Esophagus muscularis mucosa (tissue), 4 donors: ENCODE data around the gene NUTF2. TPM values are rescaled to one million over a fixed set of nuclear protein-coding genes. Genes with fewer than 3 reads are reported as not detected.
"Not testable (repeated sequence)": the region's sequence is repeated elsewhere in the genome, so short reads cannot be mapped to it uniquely, and the experiment has no call there.

Experiments used
- DNase-seq: peaks from one replicate; pipeline ENCODE4 v3.0.0-alpha.2; 2017; ENCODE audit errors: extremely low spot score
- H3K27ac ChIP-seq, 4 donors: fragments of 200-600 bp; sonication (generic); replicated peaks in 1 of 4; 1 replicate in 3 of 4; 2 replicates in 1 of 4; pipeline ENCODE4 v1.5.1; 2016 to 2019; ENCODE audit warnings: mild to moderate bottlenecking in 1 of 4
- H3K27me3 ChIP-seq, 4 donors: fragments of 200-600 bp; sonication (generic); one replicate each; pipeline versions ENCODE4 v1.5.1 to v1.6.0; 2016 to 2019
- H3K36me3 ChIP-seq, 4 donors: fragments of 200-600 bp; sonication (generic); one replicate each; pipeline ENCODE4 v1.5.1; 2016 to 2019
- H3K4me1 ChIP-seq, 4 donors: fragments of 200-600 bp; sonication (generic); one replicate each; pipeline ENCODE4 v1.5.1; 2016 to 2019
- H3K4me3 ChIP-seq, 4 donors: fragments of 200-600 bp; sonication (generic); 1 replicate in 2 of 4; 2 replicates in 2 of 4; pipeline ENCODE4 v1.5.1; 2016 to 2019; ENCODE audit warnings: mild to moderate bottlenecking in 4 of 4, moderate library complexity in 1 of 4
- H3K9me3 ChIP-seq, 4 donors: fragments of 200-600 bp; sonication (generic); 1 replicate in 3 of 4; 2 replicates in 1 of 4; pipeline ENCODE4 v1.5.1; 2016 to 2019
- CTCF ChIP-seq, 3 experiments: fragments of 200-600 bp in 2 of 3; fragments of 450-650 bp in 1 of 3; sonication (generic) in 2 of 3; IDR thresholded peaks; one replicate each; pipeline ENCODE4 v1.5.1; 2017 to 2019; ENCODE audit warnings: antibody characterized with exemption in 3 of 3, mild to moderate bottlenecking in 2 of 3, moderate library complexity in 1 of 3
- EP300 ChIP-seq: sonication (generic); formaldehyde crosslinking; IDR thresholded peaks from one replicate; pipeline ENCODE4 v1.6.1; 2017; ENCODE audit warnings: antibody characterized with exemption
- POLR2A ChIP-seq: fragments of 450-650 bp; IDR thresholded peaks from one replicate; pipeline ENCODE4 v1.6.1; 2017; ENCODE audit warnings: antibody characterized with exemption, moderate library complexity, mild to moderate bottlenecking, low read depth
- POLR2AphosphoS5 ChIP-seq, 2 donors: sonication (generic); formaldehyde crosslinking; IDR thresholded peaks; one replicate each; pipeline ENCODE4 v1.6.1; 2017; ENCODE audit warnings: antibody characterized with exemption in 2 of 2
- WGBS: methylation state at CpG from one replicate; pipeline ENCODE4 v1.1.5; 2018; 5-methylcytosine and 5-hydroxymethylcytosine counted together
- intact Hi-C: fragments of 100-400 bp; cut with DNase I; formaldehyde crosslinking; loops from one replicate; pipeline ENCODE4 v1.15.1; 2023
- total RNA-seq, 4 donors: library from RNA; depleted of rRNA; stranded (reverse); fragments of >200 nt; gene quantifications; one replicate each; pipeline versions ENCODE4 v1.1.0 to v1.2.1, GENCODE V29; 2016

The NUTF2 gene
- total RNA-seq, 4 donors from 2014 or later: 101 to 246 (median 174) TPM

GRCh38 chr16:67910158-67910557, 63.4 kb downstream of the NUTF2 start:
- intact Hi-C loops: no loop called here
- 60% methylated on average over 2 of the region's 2 CpGs for WGBS
- H3K4me3 ChIP-seq: no peak overlapping the region
- H3K4me1 ChIP-seq: peaks cover 0 to 6% (median 1%) of the 10 kb centered on the region in 4 donors
- H3K9me3 ChIP-seq: no peaks in the 10 kb centered on the region
- H3K27ac ChIP-seq: no peak overlapping the region
- TF ChIP-seq EP300: no peak
- TF ChIP-seq CTCF (IDR thresholded peaks at IDR 0.05): no peak
- no peak for TF ChIP-seq POLR2A
- TF ChIP-seq POLR2AphosphoS5 (IDR thresholded peaks at IDR 0.05): no peak
- no peaks in the 10 kb centered on the region for H3K27me3 ChIP-seq
- H3K36me3 ChIP-seq: peaks cover 12 to 69% (median 45%) of the 10 kb centered on the region in 4 donors
- DNase-seq: no peak

- Histone ChIP-seq H3K27me3 (no peaks in the 10 kb centered on the region), H3K27ac (no peak overlapping the region), H3K9me3 (no peaks in the 10 kb centered on the region), H3K4me1 (peaks cover 36 to 53% (median 41%) of the 10 kb centered on the region in 4 donors), H3K36me3 (peaks cover 0 to 58% (median 38%) of the 10 kb centered on the region in 4 donors), H3K4me3 (no peak overlapping the region)
- TF ChIP-seq POLR2AphosphoS5 (IDR thresholded peaks at IDR 0.05) (no peak), EP300 (no peak)
- no peak for DNase-seq
- WGBS: 86% methylated on average over 5 of the region's 7 CpGs
- intact Hi-C loops: no loop called here
Observed at GRCh38 chr16:67914758-67915495, 68.2 kb downstream of the NUTF2 start.

GRCh38 chr16:67915496-67915769, 68.7 kb downstream of the NUTF2 start:
- H3K4me3 ChIP-seq, intact Hi-C loops, DNase-seq, H3K27ac ChIP-seq, H3K27me3 ChIP-seq, H3K9me3 ChIP-seq: not testable (repeated sequence)
- Histone ChIP-seq H3K36me3 (peaks cover 0 to 53% (median 36%) of the 10 kb centered on the region in 4 donors), H3K4me1 (peaks cover 40 to 58% (median 46%) of the 10 kb centered on the region in 4 donors)
- 89% methylated on average over 2 of the region's 2 CpGs for WGBS

- Histone ChIP-seq H3K9me3 (no peaks in the 10 kb centered on the region), H3K27ac (peak overlapping the region; percentile 65 to 83 (median 70)), H3K27me3 (no peaks in the 10 kb centered on the region), H3K4me1 (peaks cover 40 to 58% (median 49%) of the 10 kb centered on the region in 4 donors), H3K4me3 (no peak overlapping the region), H3K36me3 (peaks cover 0 to 46% (median 31%) of the 10 kb centered on the region in 4 donors)
- 79% methylated on average over 7 of the region's 7 CpGs for WGBS
- intact Hi-C loops: no loop called here
- DNase-seq: no peak
- TF ChIP-seq EP300 (no peak), POLR2A (no peak), CTCF (IDR thresholded peaks at IDR 0.05) (no peak), POLR2AphosphoS5 (IDR thresholded peaks at IDR 0.05) (no peak)
Observed at GRCh38 chr16:67915831-67916723, 69.3 kb downstream of the NUTF2 start.

GRCh38 chr16:67917140-67917851, 70.6 kb downstream of the NUTF2 start:
- intact Hi-C loops: no loop called here
- no peak for DNase-seq
- TF ChIP-seq EP300: no peak
- TF ChIP-seq POLR2A: no peak
- no peak for TF ChIP-seq CTCF (IDR thresholded peaks at IDR 0.05)
- TF ChIP-seq POLR2AphosphoS5 (IDR thresholded peaks at IDR 0.05): no peak
- Histone ChIP-seq H3K36me3 (peaks cover 0 to 39% (median 27%) of the 10 kb centered on the region in 4 donors), H3K27ac (peak overlapping the region; percentile 65 to 83 (median 70)), H3K4me3 (no peak overlapping the region), H3K9me3 (no peaks in the 10 kb centered on the region), H3K4me1 (peaks cover 45 to 61% (median 53%) of the 10 kb centered on the region in 4 donors), H3K27me3 (no peaks in the 10 kb centered on the region)
- WGBS: 62% methylated on average over 6 of the region's 6 CpGs
